ENCODE data around the gene TTYH1.

DNA sequence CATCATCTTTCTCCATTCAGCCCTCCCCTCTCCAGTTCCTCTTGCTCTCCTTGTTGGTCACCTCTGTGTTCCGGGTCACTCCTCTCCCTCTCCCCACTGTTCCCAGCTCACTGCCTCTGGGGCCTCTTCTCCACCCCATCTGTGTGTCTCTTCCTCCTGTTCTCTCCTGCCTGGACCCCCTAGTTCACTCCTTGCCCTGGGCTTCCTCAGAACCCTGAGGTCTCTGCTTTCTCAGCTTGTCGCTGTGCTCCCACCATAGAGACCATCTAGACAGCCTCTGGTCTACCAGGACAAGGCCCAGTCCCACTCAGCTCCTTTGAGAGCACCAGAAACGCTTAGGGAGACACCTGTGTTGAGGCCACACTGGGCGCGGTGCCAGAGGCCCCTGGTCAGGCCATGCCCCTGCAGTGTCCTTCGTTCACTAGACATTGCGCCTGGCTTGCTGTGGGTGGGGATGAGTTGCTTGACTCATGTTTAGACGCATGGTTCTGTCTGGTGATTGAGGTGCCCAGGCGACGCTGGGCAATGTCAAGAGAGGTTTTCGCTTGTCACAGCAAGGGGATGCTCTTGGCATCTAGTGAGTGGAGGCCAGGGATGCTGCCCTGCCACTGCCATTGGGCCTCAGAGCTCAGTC, 43.5 kb downstream of the TTYH1 start:
- no peak for TF ChIP-seq RFX5 (IDR thresholded peaks at IDR 0.05)
- no peak for TF ChIP-seq EP300 (IDR thresholded peaks at IDR 0.05)
- TF ChIP-seq CTCF (IDR thresholded peaks at IDR 0.05): no peak
- TF ChIP-seq MAFK (IDR thresholded peaks at IDR 0.05; ENCODE audit: partially characterized antibody): no peak
- no peak for TF ChIP-seq KDM1A (IDR thresholded peaks at IDR 0.05; ENCODE audit: low read depth)
- TF ChIP-seq HDAC2 (IDR thresholded peaks at IDR 0.05): no peak
